GM19324 (cell line): ENCODE data around the gene FAH.

Source experiments
- ATAC-seq: cut with Tn5 transposase; IDR thresholded peaks from one replicate; pipeline ENCODE4 v1.9.1; 2021; ENCODE audit warnings: mild to moderate bottlenecking, moderate library complexity; ENCODE audit not compliant: unreplicated experiment, low FRiP score

Gene FAH

GRCh38 chr15:80228959-80229610, 76.3 kb downstream of the FAH start:
- no peak for ATAC-seq

DNA sequence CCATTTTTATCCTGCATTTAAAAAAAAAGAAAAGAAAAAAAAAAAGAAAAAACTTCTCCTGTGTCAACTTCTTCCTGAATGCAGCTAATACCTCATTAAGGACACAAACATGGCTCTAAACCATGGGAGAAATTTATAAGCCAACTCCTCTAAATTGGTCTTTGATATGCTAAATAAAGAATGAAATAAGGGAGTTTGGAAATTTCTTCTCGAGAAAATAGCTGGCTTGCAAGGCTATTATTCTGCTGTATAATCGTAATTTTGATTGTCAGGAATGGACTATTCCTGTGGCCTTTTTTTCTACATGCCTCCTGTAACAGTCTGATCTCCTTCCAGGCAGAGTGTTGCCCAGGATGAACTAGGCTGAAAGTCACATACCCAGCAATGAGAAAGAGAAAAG, 78.6 kb downstream of the FAH start:
- ATAC-seq, result no peak

DNA sequence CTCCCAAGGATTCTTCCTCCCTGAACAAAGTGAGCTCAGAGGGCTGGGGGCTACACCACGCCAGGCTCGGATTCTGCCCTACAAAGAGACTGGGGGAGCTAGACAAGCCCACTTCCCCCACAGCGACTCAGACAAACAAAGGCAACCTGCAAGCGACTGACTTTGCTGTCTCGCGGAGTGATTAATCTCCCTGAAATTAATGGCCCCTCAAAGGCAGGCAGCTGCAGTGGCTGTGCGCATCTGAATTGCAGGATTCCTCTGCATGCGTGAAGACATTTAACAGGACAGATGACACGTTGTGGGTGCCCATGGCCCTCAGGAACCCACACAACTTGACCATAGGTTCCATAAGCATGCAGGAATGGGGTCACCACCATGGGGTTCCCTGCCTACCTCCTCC, 80.8 kb downstream of the FAH start:
- ATAC-seq, result no peak

- no peak for ATAC-seq
Observed at GRCh38 chr15:80234883-80235282, 82.1 kb downstream of the FAH start.
